HepG2 (cell line): ENCODE measurements around the gene PTPN12. TPM values are rescaled to one million over a fixed set of nuclear protein-coding genes. Genes with fewer than 3 reads are reported as not detected.

ENCODE experiments used
- ATRX ChIP-seq: sonication (generic); formaldehyde crosslinking; IDR thresholded peaks from 2 replicates; pipeline ENCODE4 v1.4.0; 2020; ENCODE audit warnings: missing genetic modification reagents, borderline replicate concordance
- CTCF ChIP-seq: sonication (generic); formaldehyde crosslinking; IDR thresholded peaks from 2 replicates; pipeline ENCODE4 v1.5.0; 2020; ENCODE audit warnings: mild to moderate bottlenecking, missing genetic modification reagents, moderate library complexity
- FOSL1 ChIP-seq: sonication (generic); formaldehyde crosslinking; IDR thresholded peaks from 2 replicates; pipeline ENCODE4 v1.9.0; 2021; ENCODE audit warnings: missing genetic modification reagents, borderline replicate concordance
- FOSL2 ChIP-seq: sonication (generic); formaldehyde crosslinking; IDR thresholded peaks from 2 replicates; pipeline ENCODE4 v1.4.0; 2020; ENCODE audit warnings: missing genetic modification reagents
- HDAC1 ChIP-seq: sonication (generic); formaldehyde crosslinking; IDR thresholded peaks from 2 replicates; pipeline ENCODE4 v1.5.1; 2020; ENCODE audit warnings: mild to moderate bottlenecking, missing genetic modification reagents
- HOXA3 ChIP-seq: sonication (generic); formaldehyde crosslinking; IDR thresholded peaks from 2 replicates; pipeline ENCODE4 v1.5.0; 2020; ENCODE audit warnings: missing genetic modification reagents
- MIXL1 ChIP-seq: IDR thresholded peaks from 2 replicates; pipeline ENCODE4 v1.6.1; 2016
- MTF2 ChIP-seq: sonication (generic); formaldehyde crosslinking; IDR thresholded peaks from 2 replicates; pipeline ENCODE4 v1.5.0; 2020; ENCODE audit warnings: missing genetic modification reagents, borderline replicate concordance
- NCOA1 ChIP-seq: sonication (generic); formaldehyde crosslinking; IDR thresholded peaks from 2 replicates; pipeline ENCODE4 v1.9.0; 2021; ENCODE audit warnings: missing genetic modification reagents
- NFE2L1 ChIP-seq: sonication (generic); formaldehyde crosslinking; IDR thresholded peaks from 2 replicates; pipeline ENCODE4 v1.4.0; 2020; ENCODE audit warnings: missing genetic modification reagents, mild to moderate bottlenecking, borderline replicate concordance
- NFYB ChIP-seq: sonication (generic); formaldehyde crosslinking; IDR thresholded peaks from 2 replicates; pipeline ENCODE4 v1.4.0; 2020; ENCODE audit warnings: missing genetic modification reagents
- NPAS2 ChIP-seq: sonication (generic); formaldehyde crosslinking; IDR thresholded peaks from 2 replicates; pipeline ENCODE4 v1.8.0; 2022; ENCODE audit warnings: mild to moderate bottlenecking, missing genetic modification reagents, borderline replicate concordance
- PREB ChIP-seq: sonication (generic); formaldehyde crosslinking; IDR thresholded peaks from 2 replicates; pipeline ENCODE4 v1.4.0; 2020; ENCODE audit warnings: missing genetic modification reagents
- RXRB ChIP-seq: IDR thresholded peaks from 2 replicates; pipeline ENCODE4 v1.6.1; 2016; ENCODE audit warnings: borderline replicate concordance, missing genetic modification reagents, missing compliant biosample characterization
- SNAI1 ChIP-seq: sonication (generic); formaldehyde crosslinking; IDR thresholded peaks from 2 replicates; pipeline ENCODE4 v1.5.0; 2020; ENCODE audit warnings: mild to moderate bottlenecking, missing genetic modification reagents, borderline replicate concordance
- SP1 ChIP-seq, 2 experiments: fragments of 450-650 bp in 1 of 2; sonication (generic) in 1 of 2; formaldehyde crosslinking in 1 of 2; IDR thresholded peaks; 2 replicates each; pipeline versions ENCODE4 v1.4.0 to v1.6.1; 2016 to 2020; ENCODE audit warnings: missing genetic modification reagents in 1 of 2
- SYNCRIP ChIP-seq: fragments of 200-400 bp; formaldehyde crosslinking; IDR thresholded peaks from 2 replicates; pipeline ENCODE4 v1.6.1; 2018; ENCODE audit warnings: mild to moderate bottlenecking, low read depth, low read length; ENCODE audit not compliant: insufficient read depth
- TAF1 ChIP-seq: sonication (generic); formaldehyde crosslinking; IDR thresholded peaks from 2 replicates; pipeline ENCODE4 v1.4.0; 2020; ENCODE audit warnings: missing genetic modification reagents
- ZBTB20 ChIP-seq: sonication (generic); formaldehyde crosslinking; IDR thresholded peaks from 2 replicates; pipeline ENCODE4 v1.8.1; 2023; ENCODE audit warnings: missing genetic modification reagents, low read depth, mild to moderate bottlenecking, borderline replicate concordance
- ZBTB7B ChIP-seq: sonication (generic); formaldehyde crosslinking; IDR thresholded peaks from 2 replicates; pipeline ENCODE4 v1.4.0; 2020; ENCODE audit warnings: missing genetic modification reagents
- ZNF101 ChIP-seq: sonication (generic); formaldehyde crosslinking; IDR thresholded peaks from 2 replicates; pipeline ENCODE4 v1.4.0; 2020; ENCODE audit warnings: mild to moderate bottlenecking, low read depth, missing genetic modification reagents, borderline replicate concordance
- ZNF292 ChIP-seq: sonication (generic); formaldehyde crosslinking; IDR thresholded peaks from 2 replicates; pipeline ENCODE4 v1.8.1; 2022; ENCODE audit warnings: mild to moderate bottlenecking, low read depth, missing genetic modification reagents, borderline replicate concordance
- ZNF432 ChIP-seq: sonication (generic); formaldehyde crosslinking; IDR thresholded peaks from 2 replicates; pipeline ENCODE4 v1.5.0; 2020; ENCODE audit warnings: missing genetic modification reagents, mild to moderate bottlenecking, borderline replicate concordance
- polyA plus RNA-seq, 8 experiments: library from polyadenylated mRNA; depleted of rRNA in 3 of 8; stranded (reverse) in 7 of 8; unstranded in 1 of 8; fragments of >200 nt; fragmentation: Illumina TruSeq in 4 of 8; extraction: Trizol in 4 of 8; gene quantifications; 2 replicates each; pipeline versions ENCODE4 v1.2.1 to v1.2.3, GENCODE V29; 2011 to 2016; ENCODE audit warnings: low read depth in 4 of 8, missing spikeins in 1 of 8, mixed read lengths in 1 of 8; ENCODE audit not compliant: insufficient read depth in 1 of 8
- total RNA-seq, 5 experiments: library from RNA; depleted of rRNA; stranded (reverse); fragments of >200 nt; fragmentation: Illumina TruSeq; extraction: Trizol; gene quantifications; 2 replicates each; pipeline ENCODE4 v1.2.3, GENCODE V29; 2016; ENCODE audit warnings: low read depth in 1 of 5
- TF ChIP-seq, protein P1 (sequence below): sonication (generic); formaldehyde crosslinking; IDR thresholded peaks from 2 replicates; pipeline ENCODE4; 2020; ENCODE audit warnings: missing genetic modification reagents, mild to moderate bottlenecking, borderline replicate concordance

The PTPN12 gene
- total and polyA plus RNA-seq, 2 of the 13 experiments (the other 11 are each of a cell fraction or from before 2014, with no cell fraction given): 22.9 to 56.8 TPM

GRCh38 chr7:77538281-77539212 is 1.5 kb downstream of the PTPN12 start (continued):
- no peak for TF ChIP-seq FOSL1
- TF ChIP-seq ZBTB7B (CRISPR knock-in tag): no peak
- no peak for TF ChIP-seq NFYB
- no peak for TF ChIP-seq NFE2L1
- no peak for TF ChIP-seq ZBTB20 (CRISPR knock-in tag)
- 0 out of 2 replicates have a peak, but pooled peaks have one; percentile 9 for TF ChIP-seq TAF1
- no peak for TF ChIP-seq ZNF292
- TF ChIP-seq MIXL1 (CRISPR knock-in tag): no peak
- no peak for TF ChIP-seq SYNCRIP
- no peak for TF ChIP-seq SP1 (IDR thresholded peaks at IDR 0.05)
- no peak for TF ChIP-seq SP1 (CRISPR knock-in tag; IDR thresholded peaks at IDR 0.05)
- TF ChIP-seq NPAS2 (CRISPR knock-in tag): no peak
- no peak for TF ChIP-seq CTCF (CRISPR knock-in tag)
- TF ChIP-seq HOXA3 (CRISPR knock-in tag): peak; percentile 62
- no peak for TF ChIP-seq ZNF432 (CRISPR knock-in tag)
- no peak for TF ChIP-seq NCOA1 (CRISPR knock-in tag)
- TF ChIP-seq RXRB (CRISPR knock-in tag): peak; percentile 30; the same call in 1 of the 2 replicates
- TF ChIP-seq SNAI1 (CRISPR knock-in tag): no peak
- TF ChIP-seq FOSL2 (CRISPR knock-in tag): peak; percentile 49
- TF ChIP-seq, protein P1, sequence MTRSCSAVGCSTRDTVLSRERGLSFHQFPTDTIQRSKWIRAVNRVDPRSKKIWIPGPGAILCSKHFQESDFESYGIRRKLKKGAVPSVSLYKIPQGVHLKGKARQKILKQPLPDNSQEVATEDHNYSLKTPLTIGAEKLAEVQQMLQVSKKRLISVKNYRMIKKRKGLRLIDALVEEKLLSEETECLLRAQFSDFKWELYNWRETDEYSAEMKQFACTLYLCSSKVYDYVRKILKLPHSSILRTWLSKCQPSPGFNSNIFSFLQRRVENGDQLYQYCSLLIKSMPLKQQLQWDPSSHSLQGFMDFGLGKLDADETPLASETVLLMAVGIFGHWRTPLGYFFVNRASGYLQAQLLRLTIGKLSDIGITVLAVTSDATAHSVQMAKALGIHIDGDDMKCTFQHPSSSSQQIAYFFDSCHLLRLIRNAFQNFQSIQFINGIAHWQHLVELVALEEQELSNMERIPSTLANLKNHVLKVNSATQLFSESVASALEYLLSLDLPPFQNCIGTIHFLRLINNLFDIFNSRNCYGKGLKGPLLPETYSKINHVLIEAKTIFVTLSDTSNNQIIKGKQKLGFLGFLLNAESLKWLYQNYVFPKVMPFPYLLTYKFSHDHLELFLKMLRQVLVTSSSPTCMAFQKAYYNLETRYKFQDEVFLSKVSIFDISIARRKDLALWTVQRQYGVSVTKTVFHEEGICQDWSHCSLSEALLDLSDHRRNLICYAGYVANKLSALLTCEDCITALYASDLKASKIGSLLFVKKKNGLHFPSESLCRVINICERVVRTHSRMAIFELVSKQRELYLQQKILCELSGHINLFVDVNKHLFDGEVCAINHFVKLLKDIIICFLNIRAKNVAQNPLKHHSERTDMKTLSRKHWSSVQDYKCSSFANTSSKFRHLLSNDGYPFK (CRISPR knock-in tag): no peak; the same call in 1 of the 2 replicates
- TF ChIP-seq MTF2 (CRISPR knock-in tag): no peak
- no peak for TF ChIP-seq ZNF101 (CRISPR knock-in tag)
- TF ChIP-seq HDAC1: peak; percentile 54; the same call in 1 of the 2 replicates
- TF ChIP-seq ATRX (CRISPR knock-in tag): no peak
- TF ChIP-seq PREB (CRISPR knock-in tag): no peak
